GM21529 (cell line): Measurements from ENCODE around the gene ADAMTS3.

Experiments
- ATAC-seq: cut with Tn5 transposase; IDR thresholded peaks from one replicate; pipeline ENCODE4 v1.9.1; 2021; ENCODE audit not compliant: unreplicated experiment

The ADAMTS3 gene

DNA sequence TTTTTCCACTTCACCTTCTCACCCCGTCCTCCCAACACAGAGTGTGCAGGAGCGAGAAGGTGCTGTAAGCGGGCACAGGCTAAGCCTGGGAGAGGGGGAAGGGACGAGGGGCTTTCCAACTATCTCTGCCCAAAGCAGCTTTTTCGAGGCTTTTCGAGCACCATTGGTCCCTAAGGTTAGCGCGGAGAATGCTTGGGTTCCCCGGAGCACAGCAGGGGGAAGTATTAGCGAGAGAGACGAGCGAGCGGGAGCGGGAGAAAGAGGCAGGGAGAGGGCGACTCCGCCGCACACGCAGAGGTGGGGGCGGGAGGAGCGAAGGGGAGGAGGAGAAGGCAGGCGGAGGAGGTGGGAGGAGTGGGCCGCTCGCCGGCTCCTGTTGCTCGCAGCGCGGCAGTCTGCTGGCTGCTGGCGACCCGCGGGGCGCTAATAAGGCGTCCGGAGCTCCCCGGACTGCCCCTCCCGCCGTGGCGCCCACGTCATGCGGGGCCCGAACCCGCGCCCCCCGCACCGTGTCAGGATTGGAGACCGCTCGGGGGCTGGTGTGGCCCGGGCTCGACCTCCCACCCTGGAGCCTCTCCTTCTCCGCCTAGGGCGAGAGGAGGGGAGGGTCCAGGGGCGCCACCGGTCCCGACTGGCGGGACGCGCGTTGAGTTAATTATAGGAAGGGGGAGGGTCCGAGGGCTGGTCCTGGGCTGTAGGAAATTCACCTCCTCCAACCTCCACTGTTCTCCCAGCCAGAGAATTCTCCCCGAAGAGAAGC lies at the start of gene ADAMTS3:
Gene ADAMTS3, minus strand, starts transcription at position 263 of the 760 bp plus-strand sequence. CDS start 459 bp downstream, outside the sequence.
- ATAC-seq: no peak

DNA sequence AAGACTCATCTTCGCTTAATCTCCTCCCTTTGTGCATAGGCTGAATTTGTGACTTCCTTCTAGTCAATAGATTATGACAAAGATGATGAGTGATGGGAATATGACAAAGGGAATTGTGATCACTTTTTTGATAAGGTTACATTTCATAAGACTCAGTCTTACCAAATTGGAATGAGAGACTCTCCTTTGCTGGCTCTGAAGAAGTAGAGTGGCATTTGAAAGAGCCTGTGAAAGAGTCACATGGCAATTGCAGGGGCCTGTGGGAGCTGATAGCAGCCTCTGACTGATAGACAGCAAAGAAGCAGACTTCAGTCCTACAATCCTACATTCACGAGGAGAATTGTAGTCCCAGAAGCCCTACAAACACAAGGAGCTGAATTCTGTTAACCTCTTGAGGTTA lies 44.9 kb upstream of the ADAMTS3 start:
- no peak for ATAC-seq

DNA sequence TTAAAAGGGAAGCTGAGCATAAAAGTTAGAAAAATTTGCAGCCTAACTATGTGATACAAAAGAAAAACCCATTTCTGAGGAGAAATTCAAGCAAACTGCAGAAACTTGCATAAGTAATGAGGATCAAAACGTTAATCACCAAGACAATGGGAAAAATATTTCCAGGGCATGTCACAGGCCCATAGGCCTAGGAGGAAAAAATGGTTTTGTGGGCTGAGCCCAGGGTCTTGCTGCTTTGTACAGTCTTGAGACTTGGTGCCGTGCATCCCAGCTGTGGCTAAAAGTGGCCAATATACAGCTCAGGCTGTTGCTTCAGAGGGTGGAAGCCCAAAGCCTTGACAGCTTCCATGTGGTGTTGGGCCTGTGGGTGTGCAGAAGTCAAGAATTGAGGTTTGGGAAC lies 37.7 kb upstream of the ADAMTS3 start:
- no peak for ATAC-seq

DNA sequence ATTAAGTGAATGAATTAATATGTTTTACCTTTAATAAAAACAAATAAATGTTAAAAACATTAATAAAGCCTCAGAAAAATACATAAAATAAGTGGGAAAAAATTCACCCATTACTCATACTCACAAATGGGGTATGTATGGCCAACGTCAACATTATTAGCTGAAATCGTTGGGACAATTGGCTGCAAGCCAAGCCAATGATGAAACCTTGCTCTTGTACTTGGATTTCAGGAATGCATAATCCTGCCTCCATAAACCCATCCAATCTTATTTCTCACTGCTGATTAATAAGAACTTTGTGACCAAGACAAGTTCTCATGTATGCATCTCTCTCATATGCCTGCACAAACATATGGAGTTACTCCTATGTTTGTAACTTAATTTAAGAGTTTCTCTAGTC lies 35.3 kb upstream of the ADAMTS3 start:
- ATAC-seq: no peak

DNA sequence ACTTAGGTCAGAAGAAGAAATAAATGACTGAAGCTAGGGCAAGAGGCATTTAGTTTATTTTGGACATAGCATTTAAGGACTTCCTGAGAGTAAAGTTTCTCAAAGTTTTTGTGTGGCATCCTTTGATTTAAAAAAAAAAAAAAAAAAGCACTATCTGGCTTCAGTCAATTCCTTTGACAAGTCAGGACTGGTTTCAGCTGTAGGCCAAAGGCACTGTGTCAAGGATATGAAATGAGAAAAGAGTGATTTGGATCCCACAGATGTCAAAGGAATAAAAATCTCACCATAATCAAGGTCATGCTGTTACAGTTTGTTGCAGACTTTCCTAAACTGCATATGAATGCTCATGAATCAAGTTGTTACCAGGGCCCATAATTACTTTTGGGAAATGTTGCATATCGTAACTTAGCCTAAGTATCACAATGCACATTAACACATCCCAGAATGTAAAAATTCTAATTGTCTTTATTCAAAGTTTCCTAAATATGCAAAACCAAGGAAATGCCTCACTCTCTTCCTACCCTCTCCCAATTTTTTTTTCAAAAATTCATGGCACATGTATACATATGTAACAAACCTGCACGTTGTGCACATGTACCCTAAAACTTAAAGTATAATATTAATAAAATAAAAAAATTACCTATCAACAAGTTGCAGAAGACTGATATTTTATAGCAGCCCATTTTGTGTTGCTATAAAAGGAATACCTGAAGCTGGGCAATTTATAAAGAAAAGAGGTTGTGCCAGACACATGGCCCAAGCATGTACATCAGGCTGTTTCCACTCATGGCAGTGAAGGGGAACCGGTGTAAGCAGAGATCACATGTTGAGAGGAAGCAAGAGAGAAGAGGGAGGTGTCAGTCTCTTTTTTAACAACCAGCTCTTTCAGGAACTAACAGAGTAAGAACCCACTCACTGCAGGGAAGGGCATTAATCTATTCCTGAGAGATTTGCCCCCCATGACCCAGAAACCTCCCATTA lies 33.7 kb upstream of the ADAMTS3 start:
- no peak for ATAC-seq

DNA sequence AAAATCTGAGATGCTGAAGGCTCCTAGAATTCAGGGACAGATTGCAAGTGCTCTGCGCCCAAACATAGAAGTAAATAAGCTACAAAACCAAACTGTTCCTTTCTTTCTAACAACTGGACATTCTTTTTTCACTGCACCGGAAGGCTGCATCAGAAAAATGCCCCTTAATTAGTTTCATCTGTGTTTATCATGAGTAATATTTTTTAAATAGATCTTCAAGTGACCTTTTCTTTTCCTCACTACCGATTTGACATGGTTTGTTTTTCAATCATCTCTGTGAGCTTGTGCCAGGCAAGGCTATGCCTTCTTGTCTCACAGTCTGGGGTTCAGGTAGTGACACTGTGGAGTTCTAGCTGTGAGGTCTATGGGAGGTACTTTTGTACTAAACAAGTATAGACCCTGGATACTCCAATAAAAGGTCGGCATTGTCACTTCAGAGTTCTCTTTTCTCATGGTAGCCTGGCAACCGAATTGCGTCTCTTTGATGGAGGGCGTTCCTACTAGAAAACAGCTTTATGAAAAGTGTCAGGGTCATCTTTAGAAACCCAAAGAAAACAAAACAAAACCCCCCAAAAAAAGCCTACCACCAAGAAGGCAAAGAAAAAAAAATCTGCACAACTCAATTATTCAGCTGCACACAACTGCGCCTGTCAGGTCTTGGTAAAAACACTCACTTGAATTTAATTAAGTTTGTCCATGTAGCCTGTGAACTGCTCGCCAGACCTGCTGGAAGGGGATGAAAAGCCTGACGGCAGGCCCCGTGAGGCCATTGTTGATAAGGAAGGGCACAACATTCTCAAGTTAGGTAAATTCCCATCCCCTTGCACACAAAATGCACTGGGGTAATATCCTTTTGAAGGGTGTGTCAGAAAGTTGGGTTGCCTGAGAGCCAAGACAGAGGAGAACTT lies 22.8 kb upstream of the ADAMTS3 start:
- no peak for ATAC-seq

DNA sequence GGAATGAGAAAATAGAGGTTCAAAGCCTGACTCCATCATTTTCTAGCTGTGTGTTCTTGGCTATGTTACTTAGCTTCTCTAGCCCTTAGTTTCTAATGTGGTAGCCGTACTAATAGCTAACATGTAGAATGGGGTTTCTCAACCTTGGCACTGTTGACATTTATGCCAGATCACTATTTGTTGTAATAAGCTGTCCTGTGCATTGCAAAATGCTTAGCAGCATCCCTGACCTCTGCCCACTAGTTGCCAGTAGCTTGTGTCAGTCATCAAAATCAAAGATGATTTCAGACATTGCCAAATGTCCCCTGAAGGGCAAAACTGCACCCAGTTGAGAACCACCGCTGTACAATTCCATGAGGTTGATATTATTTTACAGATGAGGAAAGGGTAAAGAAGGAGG lies 18.3 kb upstream of the ADAMTS3 start:
- ATAC-seq: no peak

DNA sequence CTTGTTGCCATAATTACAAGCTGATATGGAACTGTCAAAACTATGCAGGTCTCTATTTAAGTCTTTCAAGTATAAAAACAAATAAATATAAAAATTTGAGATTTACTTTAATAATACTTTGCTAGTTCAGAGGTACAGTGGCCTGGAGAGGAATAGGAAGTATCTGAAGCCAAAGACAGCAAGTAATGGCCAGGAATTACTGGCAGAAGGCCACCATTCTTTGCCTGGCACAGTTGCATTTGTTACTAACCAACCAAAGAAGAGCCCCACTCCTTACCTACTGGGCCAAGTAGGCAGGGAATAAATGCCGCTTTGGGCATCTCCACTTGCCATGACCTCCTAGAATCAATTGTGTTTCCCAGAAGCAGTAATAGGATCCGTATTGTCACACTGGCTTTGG lies 13.8 kb upstream of the ADAMTS3 start:
- ATAC-seq: no peak

DNA sequence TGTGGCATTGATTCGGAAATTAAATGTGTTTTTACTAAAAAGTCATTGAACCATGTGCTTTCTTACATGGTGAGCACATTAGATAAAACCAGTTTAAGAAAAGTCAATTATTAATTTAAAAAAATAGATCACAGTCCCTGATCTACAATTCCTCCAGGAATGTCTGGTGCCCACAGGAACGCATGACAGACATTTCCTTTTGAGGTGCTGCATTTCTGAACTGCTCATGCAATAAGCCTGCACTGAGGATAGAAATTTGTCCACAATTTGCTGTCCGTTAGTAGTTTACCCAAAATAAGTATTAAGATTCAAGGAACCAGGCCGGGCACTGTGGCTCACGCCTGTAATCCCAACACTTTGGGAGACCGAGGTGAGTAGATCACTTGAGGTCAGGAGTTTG lies 8.2 kb upstream of the ADAMTS3 start:
- ATAC-seq: no peak

DNA sequence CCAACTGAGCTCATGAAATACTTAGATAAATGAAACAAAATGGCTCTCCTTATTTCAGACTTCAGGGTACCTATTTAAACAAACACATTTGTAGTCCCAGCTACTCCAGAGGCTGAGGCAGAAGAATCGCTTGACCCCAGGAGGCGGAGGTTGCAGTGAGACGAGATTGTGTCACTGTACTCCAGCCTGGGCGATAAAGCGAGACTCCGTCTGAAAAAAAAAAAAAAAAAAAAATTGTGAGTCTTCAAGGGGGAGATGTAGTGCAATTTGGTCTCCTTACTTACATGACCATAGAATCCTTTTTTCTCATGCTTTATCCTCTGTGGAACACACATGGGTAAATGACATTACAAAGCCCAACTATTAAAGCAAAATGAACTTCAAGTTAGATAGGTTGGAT lies 2.3 kb upstream of the ADAMTS3 start:
- no peak for ATAC-seq

DNA sequence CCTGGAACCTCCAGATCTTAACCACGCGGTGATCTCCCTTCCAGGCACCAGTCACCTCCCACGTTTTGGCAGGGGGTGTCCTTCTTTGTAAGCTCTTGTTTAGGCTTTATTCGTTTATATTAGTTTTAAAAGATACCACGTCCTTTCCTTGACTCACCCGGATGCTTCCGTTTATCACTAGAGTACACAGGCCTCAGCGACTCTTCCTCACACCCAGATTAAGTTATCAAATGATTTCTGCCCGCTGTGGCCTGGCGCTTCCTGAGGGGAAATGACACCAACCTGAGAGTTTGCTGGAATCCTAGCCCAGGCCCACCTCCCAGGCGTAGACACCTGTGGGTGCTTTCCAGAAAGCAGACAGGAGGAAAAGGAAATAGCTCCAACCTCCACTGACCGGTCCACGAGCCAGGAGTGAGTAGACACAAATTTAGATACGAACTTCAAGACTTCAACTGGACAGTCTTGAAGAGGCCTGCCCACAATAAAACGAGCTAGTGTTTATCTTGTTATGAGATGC lies 756 bp upstream of the ADAMTS3 start:
- ATAC-seq: no peak

DNA sequence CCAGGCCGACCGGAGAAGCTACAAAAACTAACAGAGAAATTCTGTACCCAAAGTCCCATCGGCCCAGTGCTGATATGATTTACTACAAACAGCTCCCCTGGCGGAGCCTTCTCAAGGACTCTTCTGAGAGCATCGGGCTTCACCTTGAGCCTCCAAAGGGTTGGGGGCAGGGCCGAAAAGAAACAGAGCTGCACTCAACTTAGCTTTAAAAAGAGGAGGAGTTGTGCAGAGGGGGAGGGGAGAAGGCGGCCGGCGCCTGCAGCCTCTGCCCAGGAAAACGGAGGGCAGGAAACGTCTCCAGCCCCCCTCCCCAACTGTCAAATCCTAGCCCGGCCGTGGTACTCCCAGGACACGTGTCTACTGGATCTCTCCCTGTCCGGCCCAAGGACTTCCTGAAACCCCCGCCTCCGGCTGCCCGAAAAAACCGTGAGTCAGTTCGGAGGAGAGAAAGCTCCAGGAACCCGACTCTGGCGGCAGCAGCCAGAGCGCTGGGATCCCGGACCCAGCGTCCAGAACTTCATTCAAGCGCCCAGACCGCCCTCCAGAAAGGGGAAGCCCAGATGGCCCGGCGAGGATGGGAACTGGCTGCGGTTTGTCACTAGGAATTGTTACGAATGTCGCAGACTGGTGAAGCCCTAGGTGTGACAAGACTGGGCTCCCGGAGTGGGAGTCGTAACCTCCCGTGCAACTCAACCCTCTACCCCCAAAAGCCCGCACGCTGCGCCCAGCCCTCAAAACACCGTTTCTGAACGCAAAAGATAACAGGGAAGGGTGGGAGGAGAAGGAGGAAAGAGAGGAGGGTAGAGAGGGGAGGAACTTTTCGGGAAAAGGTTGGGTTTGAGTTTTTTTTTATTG lies 973 bp downstream of the ADAMTS3 start:
- peak; percentile 53 for ATAC-seq

DNA sequence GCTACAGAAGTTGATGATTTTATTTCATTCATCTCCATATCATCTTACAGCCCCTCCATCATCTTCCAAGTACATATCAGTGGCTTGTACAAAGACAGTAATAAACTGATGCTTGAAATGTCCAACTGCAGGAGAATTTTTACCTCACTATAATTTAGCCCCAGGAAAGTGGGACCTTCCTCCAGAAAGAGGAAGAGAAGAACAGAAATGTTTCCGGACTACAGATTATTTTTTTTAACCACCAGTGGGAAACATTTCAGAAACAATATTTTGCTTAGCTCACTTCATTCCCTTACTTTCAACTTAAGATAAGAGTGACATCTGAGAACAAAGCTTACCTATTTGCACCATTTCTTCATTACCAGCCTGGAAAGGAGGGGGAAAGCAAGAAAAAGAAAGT lies 2.0 kb downstream of the ADAMTS3 start:
- ATAC-seq: no peak

DNA sequence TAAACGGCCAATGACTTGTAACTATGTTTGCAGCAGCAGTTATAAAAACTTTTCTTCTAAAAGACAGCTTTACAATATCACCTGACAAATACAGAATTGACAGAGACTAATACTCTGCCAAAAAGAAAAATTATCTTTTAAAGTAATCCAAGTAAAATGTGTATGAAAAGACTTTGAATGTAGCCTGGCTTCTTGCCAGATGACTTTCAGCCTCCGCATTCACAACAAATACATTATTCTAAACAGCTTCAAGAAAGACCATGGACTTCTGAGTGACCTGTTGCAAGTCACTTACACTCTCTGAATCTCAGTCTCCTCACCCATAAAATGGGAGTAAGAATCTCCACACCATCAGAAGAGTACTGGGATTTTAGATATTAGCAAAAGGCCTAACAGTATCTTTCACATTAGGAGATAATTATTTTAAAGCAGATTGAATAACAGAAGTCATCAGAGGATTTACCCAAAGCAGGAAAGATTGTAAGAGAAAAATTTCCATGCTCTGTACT lies 2.5 kb downstream of the ADAMTS3 start:
- ATAC-seq: no peak

DNA sequence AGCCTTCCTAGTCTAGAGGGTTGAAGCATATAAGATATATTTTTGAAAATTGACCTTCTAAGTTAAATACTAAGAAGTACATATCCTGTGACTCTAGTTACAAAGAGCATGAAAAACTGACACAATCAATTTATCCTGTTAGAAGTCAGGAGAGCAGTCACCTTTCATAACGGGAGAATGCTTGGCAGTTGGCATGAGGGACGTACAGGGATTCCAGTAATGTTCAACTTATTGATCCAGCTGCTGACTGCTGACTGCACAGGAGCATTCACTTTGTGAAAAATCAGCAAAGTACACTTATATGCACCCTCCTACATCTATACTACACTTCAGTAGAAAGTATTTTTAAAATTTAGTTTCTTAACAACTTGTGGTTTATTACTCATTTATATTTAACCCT lies 4.2 kb downstream of the ADAMTS3 start:
- no peak for ATAC-seq

DNA sequence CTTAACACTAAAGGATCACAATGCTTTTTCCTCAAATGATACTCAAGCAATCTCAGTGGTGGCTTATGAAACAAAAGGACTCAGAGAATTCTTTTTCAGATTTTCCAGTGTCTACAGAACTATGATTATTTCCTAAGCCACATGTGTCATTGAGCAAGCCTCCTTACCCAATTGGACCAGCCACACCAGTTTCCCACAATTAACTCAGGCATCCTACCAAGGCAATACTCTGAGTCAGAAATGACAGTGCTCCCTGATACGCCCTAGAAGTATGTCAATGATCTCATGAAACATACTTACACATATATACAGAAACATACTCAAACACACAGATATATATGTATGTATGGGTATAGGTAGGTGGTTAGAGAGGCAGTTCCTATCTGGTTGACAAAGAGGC lies 4.8 kb downstream of the ADAMTS3 start:
- no peak for ATAC-seq

DNA sequence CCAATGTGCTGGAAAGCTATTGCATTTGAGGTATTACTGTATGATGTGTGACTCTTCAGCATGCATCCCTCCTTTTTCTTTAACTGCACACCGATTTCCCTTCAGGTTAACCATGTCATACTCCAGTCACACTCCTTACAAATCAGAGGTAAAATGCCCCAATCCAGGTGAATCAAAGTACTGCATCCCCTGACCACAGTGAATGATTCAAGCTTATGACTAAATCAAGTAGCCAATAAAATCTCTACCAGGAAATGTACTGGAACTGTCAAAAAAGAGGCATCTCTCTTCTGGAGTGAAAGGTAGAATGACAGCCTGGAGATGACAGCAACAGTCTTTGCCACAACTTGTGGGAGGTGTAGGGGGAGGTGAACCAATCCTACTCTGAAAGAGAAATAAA lies 10.4 kb downstream of the ADAMTS3 start:
- ATAC-seq: no peak

DNA sequence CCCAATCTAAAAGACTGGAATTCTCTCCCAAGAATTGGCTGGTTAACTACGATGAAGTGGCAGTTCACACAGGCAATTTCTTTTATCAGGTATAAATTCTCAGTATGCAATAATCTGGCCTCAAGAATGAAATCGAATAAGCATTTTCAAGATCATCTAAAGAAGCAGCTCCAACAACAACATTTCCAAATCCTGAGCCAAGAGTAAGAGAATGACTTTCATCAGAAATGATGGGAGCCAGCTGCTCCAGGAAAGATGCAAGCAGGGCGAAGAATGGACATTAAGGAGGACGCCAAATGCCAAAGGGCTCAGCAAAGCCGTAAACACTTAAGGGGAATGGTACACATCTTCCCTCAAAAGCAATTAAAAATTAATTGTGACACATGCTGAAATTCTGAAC lies 12.0 kb downstream of the ADAMTS3 start:
- no peak for ATAC-seq

DNA sequence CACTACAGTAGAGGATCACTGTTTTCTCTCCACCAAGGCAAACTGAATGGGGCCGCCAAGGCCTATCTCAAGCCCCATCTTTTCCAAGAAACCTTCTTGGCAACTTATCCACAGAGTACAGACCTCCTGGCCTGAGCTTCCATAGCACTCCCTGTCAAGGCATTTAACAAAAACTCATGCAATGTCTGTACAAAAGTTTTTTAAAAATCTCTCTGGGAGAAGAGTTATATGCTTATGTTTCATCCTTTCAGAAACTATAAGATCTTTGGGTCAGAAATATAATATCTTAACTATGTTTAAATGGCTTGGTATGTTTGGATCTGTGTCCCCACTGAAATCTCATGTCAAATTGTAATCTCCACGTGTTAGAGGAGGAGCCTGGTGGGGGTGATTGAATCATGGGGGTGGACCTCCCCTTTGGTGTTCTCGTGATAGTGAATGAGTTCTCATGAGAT lies 13.6 kb downstream of the ADAMTS3 start:
- ATAC-seq: no peak
